Neural progenitor cell (in vitro differentiated cells): Measurements from ENCODE around the gene LRP1-AS. TPM values are rescaled to one million over a fixed set of nuclear protein-coding genes. Genes with fewer than 3 reads are reported as not detected.
A peak's percentile ranks its signal among the peaks of the same experiment; 100 is the strongest.

ENCODE experiments used
- DNase-seq: peaks from one replicate; pipeline ENCODE4 v3.0.0-alpha.2; 2016; ENCODE audit warnings: low spot score
- H2AFZ ChIP-seq: fragments of 200-600 bp; sonication (generic); replicated peaks from 2 replicates; pipeline ENCODE4 v1.6.1; 2016; ENCODE audit warnings: antibody characterized with exemption
- H3F3A ChIP-seq: fragments of 200-600 bp; sonication (generic); 2 replicates; pipeline ENCODE4 v1.6.1; 2016; ENCODE audit warnings: antibody characterized with exemption, low read depth
- H3K27ac ChIP-seq: fragments of 200-600 bp; sonication (generic); 2 replicates; pipeline ENCODE4 v1.5.1; 2016; ENCODE audit warnings: mild to moderate bottlenecking
- H3K27me3 ChIP-seq: fragments of 200-600 bp; sonication (generic); 2 replicates; pipeline ENCODE4 v1.6.1; 2016; ENCODE audit warnings: mild to moderate bottlenecking, moderate library complexity
- H3K36me3 ChIP-seq: fragments of 200-600 bp; sonication (generic); 2 replicates; pipeline ENCODE4 v1.5.1; 2016
- H3K4me1 ChIP-seq: fragments of 200-600 bp; sonication (generic); 2 replicates; pipeline ENCODE4 v1.6.1; 2016; ENCODE audit warnings: mixed run types
- H3K4me2 ChIP-seq: fragments of 200-600 bp; sonication (generic); 2 replicates; pipeline ENCODE4 v1.6.1; 2016
- H3K4me3 ChIP-seq: fragments of 200-600 bp; sonication (generic); 2 replicates; pipeline ENCODE4 v1.5.1; 2016
- H3K79me2 ChIP-seq: fragments of 200-600 bp; sonication (generic); 2 replicates; pipeline ENCODE4 v1.6.1; 2016; ENCODE audit warnings: low read depth
- H3K9ac ChIP-seq: fragments of 200-600 bp; sonication (generic); 2 replicates; pipeline ENCODE4 v1.6.1; 2016
- H3K9me3 ChIP-seq: fragments of 200-600 bp; sonication (generic); 2 replicates; pipeline ENCODE4 v1.5.1; 2016; ENCODE audit warnings: low read depth
- H4K20me1 ChIP-seq: fragments of 200-600 bp; sonication (generic); 2 replicates; pipeline ENCODE4 v1.6.1; 2016; ENCODE audit warnings: low read depth
- H3K27ac Mint-ChIP-seq: 3 replicates; pipeline ENCODE4 v1.8.0; 2021; ENCODE audit warnings: mixed read lengths
- H3K27me3 Mint-ChIP-seq: 2 replicates; pipeline ENCODE4 v1.8.0; 2022; ENCODE audit warnings: low read depth, mild to moderate bottlenecking, inconsistent platforms, moderate library complexity, mixed read lengths; ENCODE audit not compliant: insufficient read depth
- H3K36me3 Mint-ChIP-seq: 3 replicates; pipeline ENCODE4 v1.8.0; 2021; ENCODE audit warnings: mixed read lengths
- H3K4me1 Mint-ChIP-seq: 3 replicates; pipeline ENCODE4 v1.8.0; 2021; ENCODE audit warnings: mixed read lengths
- H3K4me3 Mint-ChIP-seq: 3 replicates; pipeline ENCODE4 v1.8.0; 2021; ENCODE audit warnings: mild to moderate bottlenecking, moderate library complexity, mixed read lengths
- H3K9me3 Mint-ChIP-seq: 3 replicates; pipeline ENCODE4 v1.8.0; 2020; ENCODE audit warnings: mixed read lengths
- CTCF ChIP-seq: fragments of 200-600 bp; sonication (generic); IDR thresholded peaks from 2 replicates; pipeline ENCODE4 v1.5.1; 2017; ENCODE audit warnings: antibody characterized with exemption, mild to moderate bottlenecking
- EZH2 ChIP-seq: fragments of 200-600 bp; sonication (generic); IDR thresholded peaks from 2 replicates; pipeline ENCODE4 v1.6.1; 2017; ENCODE audit warnings: antibody characterized with exemption, mild to moderate bottlenecking, moderate library complexity
- EZH2phosphoT487 ChIP-seq: fragments of 200-600 bp; sonication (generic); IDR thresholded peaks from 2 replicates; pipeline ENCODE4 v1.6.1; 2017; ENCODE audit warnings: antibody characterized with exemption
- total RNA-seq: library from RNA; depleted of rRNA; stranded (reverse); fragments of >200 nt; gene quantifications from 2 replicates; pipeline ENCODE4 v1.2.3, GENCODE V29; 2015; ENCODE audit warnings: low replicate concordance

LRP1-AS gene
- total RNA-seq, 1 donor from 2014 or later = not detected

GRCh38 chr12:57118711-57119271 is 28.6 kb downstream of the LRP1-AS start:
- no peaks in the 10 kb centered on the region for H3K36me3 Mint-ChIP-seq
- H3K27me3 Mint-ChIP-seq = peaks cover 2% of the 10 kb centered on the region
- Histone ChIP-seq H4K20me1 (no peaks in the 10 kb centered on the region), H2AFZ (no peak overlapping the region), H3K27me3 (no peaks in the 10 kb centered on the region), H3K4me1 (no peaks in the 10 kb centered on the region), H3K9ac (no peak overlapping the region), H3K79me2 (no peaks in the 10 kb centered on the region), H3K4me3 (no peak overlapping the region), H3K9me3 (no peaks in the 10 kb centered on the region), H3K36me3 (no peaks in the 10 kb centered on the region), H3K27ac (no peak overlapping the region), H3K4me2 (no peak overlapping the region), H3F3A (no peaks in the 10 kb centered on the region)
- H3K4me1 Mint-ChIP-seq = no peaks in the 10 kb centered on the region
- H3K9me3 Mint-ChIP-seq = peaks cover 2% of the 10 kb centered on the region
- H3K27ac Mint-ChIP-seq = no peak overlapping the region
- TF ChIP-seq EZH2 (no peak), CTCF (no peak), EZH2phosphoT487 (no peak)
- DNase-seq = no peak
- H3K4me3 Mint-ChIP-seq = no peak overlapping the region

- peaks cover 3% of the 10 kb centered on the region for H3F3A ChIP-seq
- Mint-ChIP-seq H3K9me3 (no peaks in the 10 kb centered on the region), H3K4me3 (no peak overlapping the region), H3K27me3 (no peaks in the 10 kb centered on the region), H3K4me1 (peaks cover 12% of the 10 kb centered on the region), H3K27ac (no peak overlapping the region), H3K36me3 (no peaks in the 10 kb centered on the region)
- no peaks in the 10 kb centered on the region for H3K4me1 ChIP-seq
- no peak for DNase-seq
- no peaks in the 10 kb centered on the region for H3K27me3 ChIP-seq
- no peak overlapping the region for H3K4me2 ChIP-seq
- H3K9ac ChIP-seq = no peak overlapping the region
- no peak overlapping the region for H3K4me3 ChIP-seq
- no peaks in the 10 kb centered on the region for H4K20me1 ChIP-seq
- no peak for TF ChIP-seq EZH2phosphoT487
- no peak for TF ChIP-seq CTCF
- TF ChIP-seq EZH2 = no peak
- no peak overlapping the region for H2AFZ ChIP-seq
- H3K79me2 ChIP-seq = no peaks in the 10 kb centered on the region
- H3K36me3 ChIP-seq = no peaks in the 10 kb centered on the region
- H3K27ac ChIP-seq = no peak overlapping the region
- H3K9me3 ChIP-seq = no peaks in the 10 kb centered on the region
These were observed 30.7 kb downstream of the LRP1-AS start for GRCh38 chr12:57116580-57117281.

- H3K4me3 Mint-ChIP-seq = peak overlapping the region; percentile 86
- H2AFZ ChIP-seq = no peak overlapping the region
These were observed 34.7 kb downstream of the LRP1-AS start for GRCh38 chr12:57112492-57113294.

More at GRCh38 chr12:57112492-57113294, 34.7 kb downstream of the LRP1-AS start:
- no peak for DNase-seq
- H3K27me3 ChIP-seq = no peaks in the 10 kb centered on the region
- Mint-ChIP-seq H3K9me3 (peaks cover 2% of the 10 kb centered on the region), H3K4me1 (peaks cover 44% of the 10 kb centered on the region), H3K27ac (no peak overlapping the region), H3K27me3 (no peaks in the 10 kb centered on the region), H3K36me3 (no peaks in the 10 kb centered on the region)
- H4K20me1 ChIP-seq = no peaks in the 10 kb centered on the region
- no peaks in the 10 kb centered on the region for H3K9me3 ChIP-seq
- no peak overlapping the region for H3K27ac ChIP-seq
- H3K36me3 ChIP-seq = no peaks in the 10 kb centered on the region
- H3K4me3 ChIP-seq = peak overlapping the region; percentile 41
- peaks cover 3% of the 10 kb centered on the region for H3K79me2 ChIP-seq
- no peak overlapping the region for H3K9ac ChIP-seq
- peaks cover 20% of the 10 kb centered on the region for H3F3A ChIP-seq
- peaks cover 22% of the 10 kb centered on the region for H3K4me1 ChIP-seq
- TF ChIP-seq EZH2 (no peak), EZH2phosphoT487 (no peak), CTCF (peak; percentile 89)
- H3K4me2 ChIP-seq = peak overlapping the region; percentile 81
